ENCODE data around the gene PLVAP. TPM values are rescaled to one million over a fixed set of nuclear protein-coding genes. Genes with fewer than 3 reads are reported as not detected.

Gene PLVAP
- total and polyA plus RNA-seq, 9 of the 15 experiments (the other 6 are each of a cell fraction or from before 2014, with no cell fraction given): 0.09 to 0.84 (median 0.51) TPM; not detected in 4

- no peak for TF ChIP-seq PATZ1 (CRISPR knock-in tag; IDR thresholded peaks at IDR 0.05; ENCODE audit: borderline replicate concordance)
- no peak for TF ChIP-seq CREB1 (IDR thresholded peaks at IDR 0.05)
- TF ChIP-seq CREB1 (CRISPR knock-in tag; IDR thresholded peaks at IDR 0.05): no peak
- no peak for TF ChIP-seq TOE1 (IDR thresholded peaks at IDR 0.05; ENCODE audit: borderline replicate concordance)
- no peak for TF ChIP-seq TOE1 (CRISPR knock-in tag; IDR thresholded peaks at IDR 0.05; ENCODE audit: borderline replicate concordance, low read depth)
- TF ChIP-seq, protein P1, sequence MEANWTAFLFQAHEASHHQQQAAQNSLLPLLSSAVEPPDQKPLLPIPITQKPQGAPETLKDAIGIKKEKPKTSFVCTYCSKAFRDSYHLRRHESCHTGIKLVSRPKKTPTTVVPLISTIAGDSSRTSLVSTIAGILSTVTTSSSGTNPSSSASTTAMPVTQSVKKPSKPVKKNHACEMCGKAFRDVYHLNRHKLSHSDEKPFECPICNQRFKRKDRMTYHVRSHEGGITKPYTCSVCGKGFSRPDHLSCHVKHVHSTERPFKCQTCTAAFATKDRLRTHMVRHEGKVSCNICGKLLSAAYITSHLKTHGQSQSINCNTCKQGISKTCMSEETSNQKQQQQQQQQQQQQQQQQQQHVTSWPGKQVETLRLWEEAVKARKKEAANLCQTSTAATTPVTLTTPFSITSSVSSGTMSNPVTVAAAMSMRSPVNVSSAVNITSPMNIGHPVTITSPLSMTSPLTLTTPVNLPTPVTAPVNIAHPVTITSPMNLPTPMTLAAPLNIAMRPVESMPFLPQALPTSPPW (CRISPR knock-in tag; IDR thresholded peaks at IDR 0.05): peak; percentile 36
- no peak for TF ChIP-seq TARDBP (IDR thresholded peaks at IDR 0.05)
- peak; percentile 93 for TF ChIP-seq ZNF263 (CRISPR knock-in tag; IDR thresholded peaks at IDR 0.05; ENCODE audit: borderline replicate concordance)
- TF ChIP-seq BRF1 (IDR thresholded peaks at IDR 0.05; ENCODE audit: borderline replicate concordance, extremely low read depth, insufficient read length): no peak
- no peak for TF ChIP-seq ZNF431 (CRISPR knock-in tag; IDR thresholded peaks at IDR 0.05)
- TF ChIP-seq NFRKB (IDR thresholded peaks at IDR 0.05; ENCODE audit: low read depth): no peak
- 0 out of 4 replicates have a peak, but pooled peaks of 1 of the 2 experiments have one; percentile 11 for TF ChIP-seq UBTF (IDR thresholded peaks at IDR 0.05; ENCODE audit: borderline replicate concordance in 1 of 2, low read depth in 2 of 2, low read length in 2 of 2)
- no peak for TF ChIP-seq MTA3 (IDR thresholded peaks at IDR 0.05; ENCODE audit: borderline replicate concordance)
- TF ChIP-seq, protein P2, sequence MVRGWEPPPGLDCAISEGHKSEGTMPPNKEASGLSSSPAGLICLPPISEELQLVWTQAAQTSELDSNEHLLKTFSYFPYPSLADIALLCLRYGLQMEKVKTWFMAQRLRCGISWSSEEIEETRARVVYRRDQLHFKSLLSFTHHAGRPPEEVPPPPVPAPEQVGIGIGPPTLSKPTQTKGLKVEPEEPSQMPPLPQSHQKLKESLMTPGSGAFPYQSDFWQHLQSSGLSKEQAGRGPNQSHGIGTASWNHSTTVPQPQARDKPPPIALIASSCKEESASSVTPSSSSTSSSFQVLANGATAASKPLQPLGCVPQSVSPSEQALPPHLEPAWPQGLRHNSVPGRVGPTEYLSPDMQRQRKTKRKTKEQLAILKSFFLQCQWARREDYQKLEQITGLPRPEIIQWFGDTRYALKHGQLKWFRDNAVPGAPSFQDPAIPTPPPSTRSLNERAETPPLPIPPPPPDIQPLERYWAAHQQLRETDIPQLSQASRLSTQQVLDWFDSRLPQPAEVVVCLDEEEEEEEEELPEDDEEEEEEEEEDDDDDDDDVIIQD (CRISPR knock-in tag; IDR thresholded peaks at IDR 0.05): no peak
- 0 out of 2 replicates have a peak, but pooled peaks have one; percentile 19 for TF ChIP-seq RBFOX2 (IDR thresholded peaks at IDR 0.05; ENCODE audit: low read depth, low read length)
Measured at GRCh38 chr19:17328517-17329365, 48.4 kb downstream of the PLVAP start (continued).

Data from K562 (cell line).